Measurements from ENCODE around the gene ETFA. TPM values are rescaled to one million over a fixed set of nuclear protein-coding genes. Genes with fewer than 3 reads are reported as not detected.

ETFA gene
- total and polyA plus RNA-seq, 2 of the 8 experiments (the other 6 are each of a cell fraction or from before 2014, with no cell fraction given): 60.9 to 90.0 TPM

- no peak for TF ChIP-seq RAD21 (IDR thresholded peaks at IDR 0.05 in 1 of 2, conservative IDR thresholded peaks at IDR 0.05 in 1 of 2; ENCODE audit: low read depth in 2 of 2, low read length in 2 of 2)
- TF ChIP-seq MAX (IDR thresholded peaks at IDR 0.05): no peak
- no peak for TF ChIP-seq CTBP2 (IDR thresholded peaks at IDR 0.05; ENCODE audit: borderline replicate concordance, insufficient read depth, insufficient read length, low read length)
- no peak for TF ChIP-seq CTCF (IDR thresholded peaks at IDR 0.05; ENCODE audit: control extremely low read depth in 1 of 3, insufficient read depth in 1 of 3, low read depth in 1 of 3, low read length in 3 of 3)
Observed at GRCh38 chr15:76236350-76236749, 74.9 kb downstream of the ETFA start (continued).

Measured in H1 (cell line).